Keratinocyte (primary cell): Measurements from ENCODE around the gene CEP162.

Experiments
- CTCF ChIP-seq, 3 experiments: IDR thresholded peaks in 1 of 3; conservative IDR thresholded peaks in 1 of 3; optimal IDR thresholded peaks in 1 of 3; 2 replicates in 2 of 3; 3 replicates in 1 of 3; pipeline versions ENCODE3 to v1.5.1; 2011; ENCODE audit warnings: low read length in 3 of 3, mild to moderate bottlenecking in 3 of 3, moderate library complexity in 2 of 3, control low read depth in 1 of 3, inconsistent platforms in 1 of 3; ENCODE audit not compliant: insufficient read depth in 2 of 3; ENCODE audit errors: extremely low read depth in 1 of 3
- EZH2 ChIP-seq: IDR thresholded peaks from one replicate; pipeline ENCODE4 v1.6.1; 2012; ENCODE audit warnings: inconsistent platforms, mild to moderate bottlenecking, low read length, moderate library complexity

- no peak for TF ChIP-seq EZH2
- no peak for TF ChIP-seq CTCF (optimal IDR thresholded peaks at IDR 0.05 in 1 of 3, IDR thresholded peaks at IDR 0.05 in 1 of 3, conservative IDR thresholded peaks at IDR 0.05 in 1 of 3; ENCODE audit: extremely low read depth in 1 of 3, insufficient read depth in 2 of 3, low read length in 3 of 3)
Observed at GRCh38 chr6:84123186-84123585, 104.3 kb downstream of the CEP162 start.
